BLaER1 treated with 17β-estradiol and CSF1 and Interleukin-3, amounts not matched to agents 10 nM and 100 nM (cell line): ENCODE measurements around the gene INPP5A.
A peak's percentile ranks its signal among the peaks of the same experiment; 100 is the strongest.

Source experiments
- H3K27ac ChIP-seq, 11 experiments: shearing (Covaris generic); formaldehyde crosslinking; 2 replicates each; pipeline ENCODE4 v1.8.1; 2022
- H3K27me3 ChIP-seq, 11 experiments: shearing (Covaris generic); formaldehyde crosslinking; 2 replicates each; pipeline ENCODE4 v1.8.1; 2022
- H3K36me3 ChIP-seq, 11 experiments: shearing (Covaris generic); formaldehyde crosslinking; 2 replicates each; pipeline ENCODE4 v1.8.1; 2022
- H3K4me1 ChIP-seq, 10 experiments: shearing (Covaris generic); formaldehyde crosslinking; 2 replicates each; pipeline ENCODE4 v1.8.1; 2022
- H3K4me2 ChIP-seq, 11 experiments: shearing (Covaris generic); formaldehyde crosslinking; 2 replicates each; pipeline ENCODE4 v1.8.1; 2022
- H3K4me3 ChIP-seq, 10 experiments: shearing (Covaris generic); formaldehyde crosslinking; 2 replicates each; pipeline ENCODE4 v1.8.1; 2022
- H3K9ac ChIP-seq, 11 experiments: shearing (Covaris generic); formaldehyde crosslinking; 2 replicates each; pipeline ENCODE4 v1.8.1; 2022
- H3K9me3 ChIP-seq, 11 experiments: shearing (Covaris generic); formaldehyde crosslinking; replicated peaks in 1 of 11; 2 replicates each; pipeline ENCODE4 v1.8.1; 2022
- H4K20me1 ChIP-seq, 11 experiments: shearing (Covaris generic); formaldehyde crosslinking; 2 replicates each; pipeline ENCODE4 v1.8.1; 2022
- Cebpa-rat ChIP-seq, 11 experiments: shearing (Covaris generic); IDR thresholded peaks; 2 replicates each; pipeline ENCODE4 v1.8.1; 2022

The INPP5A gene

GRCh38 chr10:132599732-132600131, 62.1 kb downstream of the INPP5A start:
- H3K4me1 ChIP-seq: peaks cover 17 to 45% (median 42%) of the 10 kb centered on the region in 10 experiments
- no peak overlapping the region for H3K9ac ChIP-seq
- TF ChIP-seq Cebpa-rat (IDR thresholded peaks at IDR 0.05): no peak
- peaks cover 15 to 50% (median 26%) of the 10 kb centered on the region in 11 experiments; a peak in 21 of 22 replicates for H3K36me3 ChIP-seq
- peaks cover 54 to 70% (median 61%) of the 10 kb centered on the region in 11 experiments for H3K9me3 ChIP-seq
- peak overlapping the region in 6 of 10 experiments; percentile 4 to 50 (median 27); a peak in 6 of 20 replicates for H3K4me3 ChIP-seq
- H4K20me1 ChIP-seq: peaks cover 8 to 54% (median 30%) of the 10 kb centered on the region in 11 experiments; a peak in 15 of 22 replicates
- no peak overlapping the region for H3K27ac ChIP-seq
- H3K27me3 ChIP-seq: peaks cover 0 to 14% (median 0%) of the 10 kb centered on the region in 11 experiments; a peak in 4 of 22 replicates
- no peak overlapping the region for H3K4me2 ChIP-seq

- Histone ChIP-seq H3K4me3 (peak overlapping the region in 4 of 10 experiments; percentile 0 to 31 (median 12); a peak in 4 of 20 replicates), H3K4me1 (peaks cover 13 to 40% (median 35%) of the 10 kb centered on the region in 10 experiments), H3K9me3 (peaks cover 55 to 71% (median 61%) of the 10 kb centered on the region in 11 experiments), H3K9ac (no peak overlapping the region), H3K27ac (no peak overlapping the region), H3K27me3 (peaks cover 0 to 7% (median 0%) of the 10 kb centered on the region in 11 experiments; a peak in 4 of 22 replicates), H3K36me3 (peaks cover 15 to 51% (median 26%) of the 10 kb centered on the region in 11 experiments; a peak in 21 of 22 replicates), H4K20me1 (peaks cover 1 to 53% (median 26%) of the 10 kb centered on the region in 11 experiments; a peak in 13 of 22 replicates), H3K4me2 (no peak overlapping the region)
- TF ChIP-seq Cebpa-rat (IDR thresholded peaks at IDR 0.05): no peak
These were observed 62.8 kb downstream of the INPP5A start for GRCh38 chr10:132600416-132600815.

- peaks cover 10 to 64% (median 36%) of the 10 kb centered on the region in 11 experiments; a peak in 18 of 22 replicates for H4K20me1 ChIP-seq
- H3K4me2 ChIP-seq: no peak overlapping the region
- no peak overlapping the region for H3K9ac ChIP-seq
- no peak overlapping the region for H3K4me3 ChIP-seq
- H3K27ac ChIP-seq: no peak overlapping the region
- peaks cover 15 to 51% (median 26%) of the 10 kb centered on the region in 11 experiments; a peak in 21 of 22 replicates for H3K36me3 ChIP-seq
- TF ChIP-seq Cebpa-rat (IDR thresholded peaks at IDR 0.05): no peak
- peaks cover 0 to 2% (median 0%) of the 10 kb centered on the region in 11 experiments; a peak in 1 of 22 replicates for H3K27me3 ChIP-seq
- peaks cover 55 to 71% (median 61%) of the 10 kb centered on the region in 11 experiments for H3K9me3 ChIP-seq
- H3K4me1 ChIP-seq: peaks cover 21 to 40% (median 35%) of the 10 kb centered on the region in 10 experiments
These were observed 64.0 kb downstream of the INPP5A start for GRCh38 chr10:132601567-132601966.

GRCh38 chr10:132602614-132603013, 65.0 kb downstream of the INPP5A start:
- Histone ChIP-seq H3K27me3 (peaks cover 0 to 2% (median 0%) of the 10 kb centered on the region in 11 experiments; a peak in 2 of 22 replicates), H4K20me1 (peaks cover 20 to 64% (median 39%) of the 10 kb centered on the region in 11 experiments; a peak in 20 of 22 replicates), H3K4me2 (no peak overlapping the region), H3K36me3 (peaks cover 15 to 55% (median 26%) of the 10 kb centered on the region in 11 experiments; a peak in 21 of 22 replicates), H3K27ac (no peak overlapping the region), H3K4me1 (peaks cover 12 to 37% (median 35%) of the 10 kb centered on the region in 10 experiments), H3K4me3 (no peak overlapping the region), H3K9ac (no peak overlapping the region), H3K9me3 (peaks cover 54 to 69% (median 61%) of the 10 kb centered on the region in 11 experiments)
- TF ChIP-seq Cebpa-rat (IDR thresholded peaks at IDR 0.05): no peak

GRCh38 chr10:132603851-132604533, 66.4 kb downstream of the INPP5A start:
- peaks cover 15 to 60% (median 20%) of the 10 kb centered on the region in 11 experiments; a peak in 21 of 22 replicates for H3K36me3 ChIP-seq
- H3K4me2 ChIP-seq: no peak overlapping the region
- H3K9ac ChIP-seq: no peak overlapping the region
- H3K9me3 ChIP-seq: peaks cover 40 to 55% (median 50%) of the 10 kb centered on the region in 11 experiments
- no peak for TF ChIP-seq Cebpa-rat (IDR thresholded peaks at IDR 0.05)
- peaks cover 31 to 73% (median 49%) of the 10 kb centered on the region in 11 experiments; a peak in 20 of 22 replicates for H4K20me1 ChIP-seq
- H3K27me3 ChIP-seq: peaks cover 0 to 2% (median 0%) of the 10 kb centered on the region in 11 experiments; a peak in 1 of 22 replicates
- no peak overlapping the region for H3K4me3 ChIP-seq
- H3K4me1 ChIP-seq: peaks cover 9 to 34% (median 24%) of the 10 kb centered on the region in 10 experiments; a peak in 18 of 20 replicates
- no peak overlapping the region for H3K27ac ChIP-seq

- Histone ChIP-seq H3K4me2 (peak overlapping the region in 1 of 11 experiments; percentile 45; a peak in 3 of 22 replicates), H3K36me3 (peaks cover 9 to 57% (median 15%) of the 10 kb centered on the region in 11 experiments; a peak in 21 of 22 replicates), H3K27me3 (peaks cover 0 to 2% (median 0%) of the 10 kb centered on the region in 11 experiments; a peak in 1 of 22 replicates), H4K20me1 (peaks cover 31 to 80% (median 56%) of the 10 kb centered on the region in 11 experiments; a peak in 20 of 22 replicates), H3K9me3 (peaks cover 33 to 48% (median 43%) of the 10 kb centered on the region in 11 experiments), H3K4me1 (peaks cover 9 to 34% (median 24%) of the 10 kb centered on the region in 10 experiments; a peak in 18 of 20 replicates), H3K27ac (no peak overlapping the region), H3K9ac (no peak overlapping the region), H3K4me3 (no peak overlapping the region)
- TF ChIP-seq Cebpa-rat (IDR thresholded peaks at IDR 0.05): no peak
These were observed 67.1 kb downstream of the INPP5A start for GRCh38 chr10:132604686-132605085.

GRCh38 chr10:132605390-132605789, 67.8 kb downstream of the INPP5A start:
- Histone ChIP-seq H3K4me1 (peaks cover 9 to 34% (median 25%) of the 10 kb centered on the region in 10 experiments; a peak in 18 of 20 replicates), H3K9ac (peak overlapping the region in 2 of 11 experiments; percentile 9 to 15; a peak in 2 of 22 replicates), H3K27ac (peak overlapping the region in 2 of 11 experiments; percentile 50 to 55; a peak in 1 of 22 replicates), H3K4me3 (no peak overlapping the region), H3K9me3 (peaks cover 26 to 41% (median 36%) of the 10 kb centered on the region in 11 experiments), H3K27me3 (peaks cover 0 to 2% (median 0%) of the 10 kb centered on the region in 11 experiments; a peak in 1 of 22 replicates), H3K4me2 (peak overlapping the region in 9 of 11 experiments; percentile 37 to 81 (median 64); a peak in 11 of 22 replicates), H3K36me3 (peaks cover 2 to 54% (median 8%) of the 10 kb centered on the region in 11 experiments; a peak in 18 of 22 replicates), H4K20me1 (peaks cover 31 to 87% (median 63%) of the 10 kb centered on the region in 11 experiments; a peak in 20 of 22 replicates)
- TF ChIP-seq Cebpa-rat (IDR thresholded peaks at IDR 0.05): no peak

GRCh38 chr10:132606031-132606491, 68.5 kb downstream of the INPP5A start:
- Histone ChIP-seq H3K4me2 (peak overlapping the region; percentile 32 to 81 (median 60); a peak in 19 of 22 replicates), H3K9me3 (peaks cover 20 to 35% (median 30%) of the 10 kb centered on the region in 11 experiments), H3K36me3 (peaks cover 0 to 47% (median 6%) of the 10 kb centered on the region in 11 experiments; a peak in 9 of 22 replicates), H3K4me1 (peaks cover 9 to 34% (median 25%) of the 10 kb centered on the region in 10 experiments; a peak in 18 of 20 replicates), H3K27me3 (peaks cover 0 to 2% (median 0%) of the 10 kb centered on the region in 11 experiments; a peak in 1 of 22 replicates), H4K20me1 (peaks cover 31 to 94% (median 69%) of the 10 kb centered on the region in 11 experiments; a peak in 20 of 22 replicates), H3K4me3 (no peak overlapping the region), H3K27ac (peak overlapping the region in 4 of 11 experiments; percentile 16 to 55 (median 40); a peak in 6 of 22 replicates), H3K9ac (peak overlapping the region in 4 of 11 experiments; percentile 9 to 52 (median 36); a peak in 5 of 22 replicates)
- TF ChIP-seq Cebpa-rat (IDR thresholded peaks at IDR 0.05): no peak
